ENCODE results near the gene INO80D. TPM values are rescaled to one million over a fixed set of nuclear protein-coding genes. Genes with fewer than 3 reads are reported as not detected.

Gene INO80D
- total and polyA plus RNA-seq, 2 of the 8 experiments (the other 6 are each of a cell fraction or from before 2014, with no cell fraction given): 6.2 to 37.4 TPM

DNA sequence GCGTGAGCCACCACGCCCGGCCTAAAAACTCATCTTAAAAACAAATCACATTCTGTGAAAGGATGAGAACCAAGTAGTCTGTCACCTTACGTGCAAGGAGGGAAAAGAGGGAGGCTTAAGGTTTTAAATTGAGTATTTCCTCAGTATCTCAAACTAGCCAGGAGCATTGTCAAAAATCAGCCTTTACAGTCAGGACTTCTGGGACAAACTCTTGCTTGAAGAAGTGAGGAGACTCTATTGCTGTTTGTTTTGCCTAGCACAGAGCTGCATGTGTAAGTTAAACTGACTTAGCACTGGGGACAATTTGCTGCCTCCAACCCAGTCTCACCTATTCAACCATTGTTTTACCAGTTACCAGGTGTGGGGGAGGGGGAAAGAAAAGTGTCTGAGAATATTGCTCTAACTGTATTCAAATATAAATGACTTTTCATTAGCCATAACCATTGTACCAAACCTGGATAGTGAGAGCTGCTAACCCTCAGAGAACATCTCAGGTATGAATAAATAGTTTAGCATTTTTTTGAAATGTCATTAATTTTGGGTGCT is 3.6 kb downstream of the INO80D start (continued):
- TF ChIP-seq, protein P1, sequence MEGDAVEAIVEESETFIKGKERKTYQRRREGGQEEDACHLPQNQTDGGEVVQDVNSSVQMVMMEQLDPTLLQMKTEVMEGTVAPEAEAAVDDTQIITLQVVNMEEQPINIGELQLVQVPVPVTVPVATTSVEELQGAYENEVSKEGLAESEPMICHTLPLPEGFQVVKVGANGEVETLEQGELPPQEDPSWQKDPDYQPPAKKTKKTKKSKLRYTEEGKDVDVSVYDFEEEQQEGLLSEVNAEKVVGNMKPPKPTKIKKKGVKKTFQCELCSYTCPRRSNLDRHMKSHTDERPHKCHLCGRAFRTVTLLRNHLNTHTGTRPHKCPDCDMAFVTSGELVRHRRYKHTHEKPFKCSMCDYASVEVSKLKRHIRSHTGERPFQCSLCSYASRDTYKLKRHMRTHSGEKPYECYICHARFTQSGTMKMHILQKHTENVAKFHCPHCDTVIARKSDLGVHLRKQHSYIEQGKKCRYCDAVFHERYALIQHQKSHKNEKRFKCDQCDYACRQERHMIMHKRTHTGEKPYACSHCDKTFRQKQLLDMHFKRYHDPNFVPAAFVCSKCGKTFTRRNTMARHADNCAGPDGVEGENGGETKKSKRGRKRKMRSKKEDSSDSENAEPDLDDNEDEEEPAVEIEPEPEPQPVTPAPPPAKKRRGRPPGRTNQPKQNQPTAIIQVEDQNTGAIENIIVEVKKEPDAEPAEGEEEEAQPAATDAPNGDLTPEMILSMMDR (IDR thresholded peaks at IDR 0.05; ENCODE audit: control extremely low read depth in 1 of 3, insufficient read depth in 1 of 3, low read depth in 1 of 3, low read length in 3 of 3): no peak
- TF ChIP-seq RAD21 (IDR thresholded peaks at IDR 0.05 in 1 of 2, conservative IDR thresholded peaks at IDR 0.05 in 1 of 2; ENCODE audit: low read depth in 2 of 2, low read length in 2 of 2) (no peak), BCL11A (IDR thresholded peaks at IDR 0.05; ENCODE audit: low read depth in 2 of 2, low read length in 2 of 2) (no peak), POLR2A (IDR thresholded peaks at IDR 0.05; ENCODE audit: control extremely low read depth in 1 of 2, low read depth in 2 of 2, low read length in 2 of 2) (peak in 1 of 2 experiments; percentile 63; a peak in 2 of 3 replicates), ASH2L (IDR thresholded peaks at IDR 0.05; ENCODE audit: low read length) (peak; percentile 48), TAF1 (IDR thresholded peaks at IDR 0.05; ENCODE audit: low read depth, low read length) (no peak), RXRA (IDR thresholded peaks at IDR 0.05; ENCODE audit: insufficient read depth, low read depth, low read length) (no peak), SUZ12 (IDR thresholded peaks at IDR 0.05; ENCODE audit: low read length) (no peak), HDAC2 (IDR thresholded peaks at IDR 0.05; ENCODE audit: borderline replicate concordance in 1 of 2, low read depth in 2 of 2, low read length in 2 of 2) (no peak), ZNF274 (IDR thresholded peaks at IDR 0.05; ENCODE audit: borderline replicate concordance, extremely low read depth, low read length) (no peak), SIRT6 (IDR thresholded peaks at IDR 0.05; ENCODE audit: low read length) (no peak), TCF12 (IDR thresholded peaks at IDR 0.05; ENCODE audit: low read depth, low read length) (no peak), PHF8 (conservative IDR thresholded peaks at IDR 0.05; ENCODE audit: low read depth, low read length) (no peak), NRF1 (IDR thresholded peaks at IDR 0.05; ENCODE audit: low read depth, low read length) (no peak), SP2 (IDR thresholded peaks at IDR 0.05; ENCODE audit: low read length) (no peak), NANOG (IDR thresholded peaks at IDR 0.05; ENCODE audit: insufficient read depth, low read depth, low read length, poor library complexity, severe bottlenecking) (no peak)
- TF ChIP-seq, protein P2, sequence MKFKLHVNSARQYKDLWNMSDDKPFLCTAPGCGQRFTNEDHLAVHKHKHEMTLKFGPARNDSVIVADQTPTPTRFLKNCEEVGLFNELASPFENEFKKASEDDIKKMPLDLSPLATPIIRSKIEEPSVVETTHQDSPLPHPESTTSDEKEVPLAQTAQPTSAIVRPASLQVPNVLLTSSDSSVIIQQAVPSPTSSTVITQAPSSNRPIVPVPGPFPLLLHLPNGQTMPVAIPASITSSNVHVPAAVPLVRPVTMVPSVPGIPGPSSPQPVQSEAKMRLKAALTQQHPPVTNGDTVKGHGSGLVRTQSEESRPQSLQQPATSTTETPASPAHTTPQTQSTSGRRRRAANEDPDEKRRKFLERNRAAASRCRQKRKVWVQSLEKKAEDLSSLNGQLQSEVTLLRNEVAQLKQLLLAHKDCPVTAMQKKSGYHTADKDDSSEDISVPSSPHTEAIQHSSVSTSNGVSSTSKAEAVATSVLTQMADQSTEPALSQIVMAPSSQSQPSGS (IDR thresholded peaks at IDR 0.05; ENCODE audit: low read length): no peak

Measured in H1 (cell line).